ENCODE data around the gene ANK3.

ANK3 gene

GRCh38 chr10:60280475-60280874 is 109.2 kb downstream of the ANK3 start:
- DNase-seq (ENCODE audit: low read depth): no peak
- no peak overlapping the region for H3K4me3 ChIP-seq (ENCODE audit: control insufficient read depth, low read depth, low read length)
- TF ChIP-seq CTCF (IDR thresholded peaks at IDR 0.05; ENCODE audit: control insufficient read depth, insufficient read depth, low read depth, low read length, missing control alignments): no peak

- no peak for TF ChIP-seq CTCF (IDR thresholded peaks at IDR 0.05; ENCODE audit: control insufficient read depth, insufficient read depth, low read depth, low read length, missing control alignments)
- DNase-seq (ENCODE audit: low read depth): no peak
- H3K4me3 ChIP-seq (ENCODE audit: control insufficient read depth, low read depth, low read length): no peak overlapping the region
Observed at GRCh38 chr10:60277656-60278055, 112.0 kb downstream of the ANK3 start.

DNA sequence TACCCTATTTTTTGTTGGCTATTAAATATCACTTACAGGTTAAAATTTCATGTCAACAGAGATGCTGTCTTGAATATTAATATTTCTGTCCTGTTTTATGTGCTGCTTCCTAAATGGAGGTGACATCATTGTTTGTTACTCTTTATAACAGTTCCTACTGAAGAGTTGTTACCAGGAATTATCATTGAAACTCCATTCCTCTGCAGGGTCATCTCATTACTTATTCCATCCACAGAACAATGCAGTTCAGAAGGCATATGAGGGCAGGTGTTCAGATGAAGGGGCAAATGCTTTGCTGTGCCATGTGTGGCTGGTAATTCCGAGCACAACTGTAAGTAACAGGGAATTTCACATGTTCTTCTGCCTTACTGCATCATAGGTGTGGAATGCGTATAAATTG is 113.4 kb downstream of the ANK3 start:
- H3K4me3 ChIP-seq (ENCODE audit: control insufficient read depth, low read depth, low read length): no peak overlapping the region
- no peak for TF ChIP-seq CTCF (IDR thresholded peaks at IDR 0.05; ENCODE audit: control insufficient read depth, insufficient read depth, low read depth, low read length, missing control alignments)
- no peak for DNase-seq (ENCODE audit: low read depth)

DNA sequence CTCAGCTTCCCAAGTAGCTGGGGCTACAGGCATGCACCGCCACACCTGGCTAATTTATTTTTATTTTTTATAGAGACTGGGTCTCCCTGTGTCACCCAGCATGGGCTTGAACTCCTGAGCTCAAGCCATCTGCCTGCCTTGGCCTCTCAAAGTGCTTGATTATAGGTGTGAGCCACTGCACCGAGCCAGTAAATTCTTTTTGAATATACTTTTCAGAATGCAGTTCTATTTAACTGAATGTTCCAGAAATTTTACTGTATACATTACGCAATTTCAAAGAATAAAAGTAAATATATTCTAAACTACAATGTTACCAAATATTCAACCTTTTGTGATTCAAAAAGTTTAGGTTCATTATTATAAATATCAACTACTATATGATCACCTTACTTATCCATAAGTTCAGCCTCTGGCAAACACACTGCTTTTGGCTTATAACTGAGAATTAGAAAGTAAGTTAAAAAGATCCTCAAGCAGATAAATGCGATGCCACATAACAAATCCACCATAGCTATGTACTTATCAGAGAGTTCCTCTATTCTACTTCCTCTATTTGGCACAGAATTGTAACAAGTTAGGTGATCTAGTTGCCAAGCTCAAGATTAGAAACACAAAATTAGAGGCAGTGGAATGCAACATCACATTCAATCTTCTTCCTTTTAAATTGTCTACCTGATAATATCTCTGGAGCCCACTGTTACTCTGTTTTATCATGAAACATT is 118.2 kb downstream of the ANK3 start:
- H3K4me3 ChIP-seq (ENCODE audit: control insufficient read depth, low read depth, low read length): no peak overlapping the region
- TF ChIP-seq CTCF (IDR thresholded peaks at IDR 0.05; ENCODE audit: control insufficient read depth, insufficient read depth, low read depth, low read length, missing control alignments): no peak
- DNase-seq (ENCODE audit: low read depth): no peak

- no peak for DNase-seq (ENCODE audit: low read depth)
- TF ChIP-seq CTCF (IDR thresholded peaks at IDR 0.05; ENCODE audit: control insufficient read depth, insufficient read depth, low read depth, low read length, missing control alignments): no peak
- no peak overlapping the region for H3K4me3 ChIP-seq (ENCODE audit: control insufficient read depth, low read depth, low read length)
Observed at GRCh38 chr10:60270426-60270825, 119.2 kb downstream of the ANK3 start.

DNA sequence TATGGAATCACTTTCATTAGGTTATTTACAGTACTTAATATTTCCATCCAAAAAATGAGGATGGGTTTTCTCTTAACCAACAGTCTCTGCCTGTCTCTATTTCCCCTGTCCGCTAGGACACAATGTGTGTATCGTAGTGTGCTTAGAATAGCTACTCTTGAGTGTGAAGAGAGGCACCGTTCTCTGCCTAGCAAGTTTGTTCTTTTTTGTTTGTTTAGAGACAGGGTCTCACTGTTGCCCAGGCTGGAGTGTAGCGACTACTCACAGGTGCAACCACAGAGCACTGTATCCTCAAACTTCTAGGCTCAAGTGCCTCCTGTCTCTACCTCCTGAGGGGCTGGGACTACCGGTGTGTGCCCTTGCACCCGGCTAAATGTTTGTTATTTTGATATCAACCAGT is 121.9 kb downstream of the ANK3 start:
- DNase-seq (ENCODE audit: low read depth): no peak
- no peak for TF ChIP-seq CTCF (IDR thresholded peaks at IDR 0.05; ENCODE audit: control insufficient read depth, insufficient read depth, low read depth, low read length, missing control alignments)
- H3K4me3 ChIP-seq (ENCODE audit: control insufficient read depth, low read depth, low read length): no peak overlapping the region

Data from AG09309 (cell line).